ENCODE data around the gene IFI27L2.

Gene IFI27L2

GRCh38 chr14:94100847-94101246 is 28.6 kb downstream of the IFI27L2 start:
- peak; percentile 39 for DNase-seq (ENCODE audit: low spot score)

GRCh38 chr14:94099006-94099405 is 30.4 kb downstream of the IFI27L2 start:
- DNase-seq (ENCODE audit: low spot score), result no peak

DNA sequence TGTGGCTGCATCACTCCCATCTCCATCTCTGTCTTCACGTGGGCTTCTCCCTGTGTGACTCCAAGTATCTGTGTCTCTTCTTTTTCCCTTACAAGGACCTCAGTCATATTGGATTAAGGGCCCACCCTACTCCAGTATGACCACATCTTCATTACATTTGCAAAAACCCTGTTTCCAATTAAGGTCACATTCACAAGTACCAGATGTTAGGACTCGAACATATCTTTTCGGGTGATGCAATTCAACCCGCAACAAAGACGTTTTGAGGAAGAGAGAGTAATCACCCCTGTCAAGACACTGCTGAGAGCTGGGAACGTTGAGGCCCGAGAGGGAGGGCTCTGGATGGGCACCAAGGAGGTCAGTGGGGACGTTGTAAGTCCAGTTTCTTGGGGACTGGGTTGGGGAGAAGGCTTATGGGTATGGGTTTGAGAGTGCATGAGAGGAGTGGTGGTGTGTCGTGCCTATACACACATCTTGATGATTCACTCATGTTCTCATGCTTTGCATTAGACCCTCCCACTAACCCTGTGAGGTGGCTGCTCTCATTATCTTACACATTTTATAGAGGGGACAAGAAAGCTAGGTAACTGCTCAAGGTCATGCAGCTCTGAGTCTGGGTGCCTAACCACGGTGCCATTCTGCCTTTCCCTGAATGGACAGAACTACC is 30.9 kb downstream of the IFI27L2 start:
- DNase-seq (ENCODE audit: low spot score), result no peak

DNA sequence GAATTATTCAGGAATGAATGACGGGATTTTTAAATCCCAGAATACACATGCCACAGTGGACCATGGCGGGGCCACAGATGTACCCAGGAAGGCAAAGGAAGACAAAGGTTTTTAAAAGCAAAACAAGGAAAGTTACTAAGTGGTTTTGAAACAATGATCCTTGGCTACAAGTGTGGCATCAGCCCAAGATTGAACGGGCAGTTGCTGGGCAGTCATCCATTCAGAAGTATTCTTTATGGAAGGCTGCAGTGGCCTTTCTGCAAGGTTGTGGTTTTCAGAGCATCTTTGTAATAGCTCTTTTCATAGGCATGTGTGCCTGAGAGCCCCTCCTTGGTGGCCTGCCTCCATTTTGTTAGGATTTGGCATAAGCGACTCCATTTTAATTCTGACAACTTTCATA is 32.3 kb downstream of the IFI27L2 start:
- no peak for DNase-seq (ENCODE audit: low spot score)

DNA sequence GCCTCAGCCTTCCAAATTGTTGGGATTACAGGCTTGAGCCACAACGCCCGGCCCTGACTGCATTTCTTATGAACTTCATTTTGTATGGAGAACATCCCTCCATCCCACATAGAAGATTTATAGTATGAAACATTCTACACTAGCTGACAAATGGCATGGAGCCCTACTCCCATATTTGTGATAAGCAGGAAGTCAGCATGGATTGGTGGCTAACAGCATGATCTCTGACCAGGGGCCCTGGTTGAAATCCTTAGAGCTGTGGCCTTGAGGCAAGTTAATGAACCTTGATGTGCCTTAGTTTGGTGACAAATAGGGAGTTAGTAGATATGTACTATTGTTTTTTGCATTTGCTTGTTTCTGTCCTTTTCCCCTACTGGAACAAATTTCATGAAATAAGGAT is 36.0 kb downstream of the IFI27L2 start:
- no peak for DNase-seq (ENCODE audit: low spot score)

DNA sequence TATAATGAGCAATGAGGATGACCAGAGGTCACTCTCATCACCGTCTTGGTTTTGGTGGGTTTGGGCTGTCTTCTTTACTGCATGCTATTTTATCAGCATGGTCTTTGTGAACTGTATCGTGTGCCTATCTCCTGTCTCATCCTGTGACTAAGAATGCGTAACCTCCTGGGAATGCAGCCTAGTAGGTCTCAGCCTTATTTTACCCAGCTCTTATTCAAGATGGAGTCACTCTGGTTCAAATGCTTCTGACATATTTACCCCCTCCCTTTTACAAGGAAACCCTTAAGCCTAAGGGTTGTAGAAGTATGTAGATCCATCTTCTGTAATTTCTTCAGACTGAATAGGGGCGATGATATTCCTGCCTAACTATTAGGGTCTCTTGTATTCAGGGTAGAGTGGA is 39.9 kb downstream of the IFI27L2 start:
- peak; percentile 40 for DNase-seq (ENCODE audit: low spot score)

GRCh38 chr14:94088516-94088915 is 40.9 kb downstream of the IFI27L2 start:
- DNase-seq (ENCODE audit: low spot score), result peak; percentile 60

DNA sequence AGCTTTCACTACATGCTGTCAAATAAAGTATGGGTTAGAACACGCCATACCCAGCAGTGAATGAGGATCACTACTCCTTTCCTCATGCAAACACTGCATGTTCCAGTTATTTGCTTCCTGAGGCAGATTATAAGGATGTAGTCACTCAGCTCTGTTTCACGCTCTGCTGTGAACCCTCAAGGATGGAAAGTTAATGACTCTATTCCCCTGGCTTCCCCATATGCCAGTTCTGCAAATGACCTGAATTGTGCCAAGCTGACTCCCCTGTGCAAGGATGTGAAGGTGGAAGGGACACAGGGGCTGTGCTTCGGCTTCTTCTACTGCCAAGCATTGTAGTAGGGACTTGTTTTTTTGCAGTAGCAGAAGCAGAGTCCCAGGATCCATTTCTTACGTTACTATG is 41.5 kb downstream of the IFI27L2 start:
- DNase-seq (ENCODE audit: low spot score), result no peak

DNA sequence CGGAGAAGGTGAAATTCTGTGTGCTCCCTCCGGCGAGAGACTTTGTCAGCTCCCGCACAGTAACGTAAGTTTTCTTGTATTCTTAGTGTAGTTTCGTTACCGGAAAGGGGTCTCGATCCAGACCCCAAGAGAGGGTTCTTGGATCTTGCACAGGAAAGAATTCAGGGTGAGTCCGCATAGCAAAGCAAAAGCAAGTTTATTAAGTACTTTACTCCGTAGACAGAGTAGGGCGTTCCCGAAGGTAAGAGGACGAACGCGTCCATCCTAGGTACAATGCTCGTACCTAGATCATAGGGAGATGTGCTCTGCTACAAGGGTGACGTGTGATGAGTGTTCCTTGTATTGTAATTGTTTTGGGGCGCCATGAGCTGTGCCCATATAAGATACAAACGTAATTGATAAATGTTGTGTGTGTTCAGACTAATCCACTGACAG is 48.0 kb downstream of the IFI27L2 start:
- DNase-seq (ENCODE audit: low spot score), result peak; percentile 64

DNA sequence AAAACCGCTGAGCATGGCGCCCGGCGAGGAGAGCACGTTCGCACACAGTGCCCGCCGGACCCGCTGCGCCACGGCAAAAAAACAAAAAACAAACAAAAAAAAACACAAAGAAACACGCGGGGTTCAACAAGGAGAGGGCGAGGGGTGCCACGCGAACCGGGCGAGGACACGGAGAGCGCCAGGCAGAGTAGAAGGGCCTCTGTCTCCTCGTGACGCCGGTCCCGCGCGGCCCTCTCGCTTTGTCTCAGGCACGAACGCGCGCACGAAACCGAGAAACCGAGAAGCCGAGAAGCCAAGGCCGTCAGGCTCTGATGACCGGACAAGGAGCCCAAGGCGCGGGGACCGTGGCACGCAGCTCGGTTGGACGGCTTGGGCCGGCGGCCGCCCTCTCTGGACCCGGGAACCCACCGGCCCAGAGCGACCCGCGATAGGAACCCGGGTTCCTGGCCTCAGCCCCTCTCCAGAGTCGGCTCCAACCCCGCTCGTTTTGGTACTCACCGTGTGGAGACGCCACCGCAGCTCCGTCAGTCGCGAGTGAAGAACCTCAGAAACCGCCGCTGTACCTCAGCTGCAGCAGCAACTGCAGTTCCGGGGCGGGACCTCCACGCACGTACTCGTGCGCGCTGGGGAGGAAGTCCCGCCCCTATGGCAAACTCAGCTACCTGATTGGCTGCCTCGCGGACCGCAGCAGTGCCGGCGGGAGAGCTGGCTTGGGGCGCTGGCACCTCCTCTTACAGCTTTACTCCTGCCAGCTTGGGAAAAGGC is 48.6 kb downstream of the IFI27L2 start, which contains the start of the genes DDX24 and IFI27L1:
Gene DDX24, minus strand, starts transcription at position 582 of the 765 bp plus-strand sequence. CDS start 1,460 bp downstream, outside the sequence.
Gene IFI27L1, plus strand, starts transcription at position 690 of the 765 bp plus-strand sequence. CDS start 15,628 bp downstream, outside the sequence.
- peak; percentile 96 for DNase-seq (ENCODE audit: low spot score)

DNA sequence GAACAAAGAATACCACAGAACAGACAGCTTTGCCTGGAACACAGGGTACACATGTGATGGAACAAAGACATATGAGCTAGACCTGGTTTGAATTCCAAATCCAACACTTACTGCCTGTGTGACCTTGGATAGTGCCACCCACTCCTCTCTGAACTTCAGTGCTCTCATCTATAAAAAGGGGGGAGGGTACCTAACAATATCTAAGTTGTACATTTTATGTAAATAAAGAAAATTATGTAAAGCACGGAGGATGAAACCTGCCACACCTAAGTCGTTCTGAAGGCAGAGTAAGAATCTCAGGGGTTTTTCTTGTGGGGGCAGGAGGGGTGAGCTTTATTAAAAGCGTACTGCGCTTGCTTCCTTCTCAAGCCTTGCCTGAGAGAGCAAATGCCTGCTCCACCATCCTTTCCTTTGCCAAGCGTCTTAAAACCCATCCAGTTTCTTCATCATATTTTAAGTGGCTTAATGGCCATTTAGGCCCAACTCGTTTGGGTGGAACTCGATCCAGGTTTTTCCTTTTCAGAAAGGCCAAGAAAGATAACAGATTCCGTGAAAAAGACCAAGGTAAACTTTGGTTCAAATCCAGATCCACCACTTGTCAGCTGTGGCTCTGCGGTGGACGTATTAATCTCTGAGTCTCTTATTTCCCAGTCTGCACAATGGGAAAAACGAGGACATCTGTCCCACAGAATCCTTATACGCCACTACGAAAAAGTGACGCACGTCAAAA is 49.3 kb downstream of the IFI27L2 start:
- peak; percentile 16 for DNase-seq (ENCODE audit: low spot score)

DNA sequence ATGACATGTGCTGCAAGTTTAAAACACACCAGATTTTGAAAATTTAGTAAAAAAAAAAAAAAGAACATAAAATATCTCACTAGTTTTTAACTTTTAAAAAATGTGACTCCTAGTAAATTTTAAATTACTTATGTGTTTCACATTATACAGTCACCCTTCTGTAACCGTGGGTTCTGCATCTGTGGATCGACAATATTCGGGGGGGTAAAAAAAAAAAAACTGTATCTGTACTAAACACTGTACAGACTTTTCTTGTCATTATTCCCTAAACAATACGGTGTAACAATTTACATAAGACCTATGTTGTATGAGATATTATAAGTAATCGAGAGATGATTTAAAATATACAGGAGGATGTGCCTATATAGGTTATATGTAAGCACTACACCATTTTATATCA is 51.6 kb downstream of the IFI27L2 start:
- no peak for DNase-seq (ENCODE audit: low spot score)
